NCI-H1417 (cell line): ENCODE data around the gene C12orf42.

Source experiments
- DNase-seq, 3 experiments: peaks; one replicate each; lab custom pipeline; 2025; lab: John Stamatoyannopoulos, UW

Gene C12orf42

DNA sequence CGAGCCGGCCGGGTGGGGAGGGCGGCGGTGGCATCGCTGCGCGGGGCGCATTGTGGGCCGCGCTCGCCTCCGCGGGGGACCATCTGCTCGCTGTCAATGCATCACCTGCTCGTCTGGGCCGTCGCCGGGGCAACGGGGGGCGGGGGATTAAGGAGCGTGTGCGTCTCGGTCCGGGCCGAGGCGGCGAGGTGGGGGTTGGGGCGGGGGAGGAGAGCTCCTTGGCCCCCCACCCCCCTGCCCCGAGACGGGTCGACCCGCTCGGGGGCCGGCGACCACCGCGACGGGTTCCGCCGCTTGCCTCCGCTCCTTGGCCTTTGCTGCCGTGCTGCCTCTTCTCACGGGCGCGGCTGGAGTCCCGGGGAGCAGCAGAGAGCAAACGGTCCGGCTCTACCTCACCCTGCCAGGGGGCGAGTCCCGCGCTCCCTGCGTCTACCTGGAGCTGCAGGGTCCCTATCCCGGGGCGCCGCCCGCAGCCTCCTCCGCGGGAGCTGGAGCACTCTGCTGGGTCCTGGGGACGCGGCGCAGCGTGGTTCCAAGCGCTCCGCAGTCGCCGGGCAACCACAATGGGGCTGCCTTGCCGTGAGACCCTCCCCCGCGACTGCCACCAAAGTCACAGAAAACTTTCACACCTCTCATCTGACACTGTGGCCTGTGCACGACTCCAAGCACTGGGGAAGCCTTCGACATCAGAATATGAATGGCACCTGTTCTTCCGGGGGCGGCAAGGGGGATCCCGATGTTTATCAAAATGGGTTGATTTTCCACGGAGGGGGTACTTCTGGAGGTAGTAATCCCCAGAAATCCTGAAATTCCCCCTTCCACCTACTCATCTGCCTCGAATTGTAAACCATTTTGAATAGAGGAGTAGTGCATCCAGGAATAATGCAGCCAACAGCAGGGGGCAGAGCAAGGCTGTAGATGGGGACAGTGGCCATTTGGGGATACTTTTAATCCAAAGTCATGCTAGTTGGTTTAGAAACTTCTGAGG, at the start of gene C12orf42:
TSS of gene C12orf42 (minus strand) at position 500 of the 988 bp plus-strand sequence. CDS start 17,542 bp downstream, outside the sequence.
- DNase-seq = peak; percentile 92 to 97 (median 95)

DNA sequence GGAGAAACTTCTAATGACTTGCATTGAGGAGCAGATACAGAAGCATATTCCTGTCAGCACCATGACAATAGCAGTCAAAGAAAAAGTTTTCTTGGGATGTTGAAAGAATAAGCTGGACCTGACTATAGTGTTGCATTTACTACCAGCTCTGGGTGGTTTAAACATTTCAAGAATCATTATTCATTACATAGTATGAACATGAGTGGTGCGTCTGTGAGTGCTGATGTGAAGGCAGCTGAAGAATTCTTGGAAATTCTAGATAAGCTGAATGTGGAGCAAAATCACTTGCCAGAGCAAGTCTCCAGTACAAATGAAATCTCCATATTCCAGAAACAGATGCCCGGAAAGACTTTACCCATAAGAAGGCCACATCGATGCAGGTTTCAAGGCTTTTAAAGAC, 46.3 kb upstream of the C12orf42 start:
- no peak for DNase-seq

GRCh38 chr12:103540319-103540718, 44.6 kb upstream of the C12orf42 start:
- no peak for DNase-seq

DNA sequence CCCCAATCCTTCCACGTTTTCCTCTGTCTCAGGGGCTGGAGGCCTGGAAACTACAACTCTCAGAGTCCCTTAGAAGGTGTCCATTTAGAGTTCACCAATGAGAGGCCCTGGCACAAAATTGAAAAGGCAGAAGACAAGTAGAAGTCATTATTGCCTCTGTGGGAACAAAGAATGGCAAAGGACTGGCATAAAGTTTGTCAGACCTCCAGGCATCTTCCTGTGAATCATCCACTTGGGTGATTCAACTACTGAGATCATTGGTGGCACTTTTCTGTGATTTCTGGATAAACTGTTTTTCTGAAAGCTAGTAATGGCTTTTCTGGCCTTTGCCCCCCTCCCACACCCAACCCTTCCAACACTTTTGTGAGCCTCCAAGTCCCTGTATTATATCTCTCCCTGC, 42.6 kb upstream of the C12orf42 start:
- no peak for DNase-seq

DNA sequence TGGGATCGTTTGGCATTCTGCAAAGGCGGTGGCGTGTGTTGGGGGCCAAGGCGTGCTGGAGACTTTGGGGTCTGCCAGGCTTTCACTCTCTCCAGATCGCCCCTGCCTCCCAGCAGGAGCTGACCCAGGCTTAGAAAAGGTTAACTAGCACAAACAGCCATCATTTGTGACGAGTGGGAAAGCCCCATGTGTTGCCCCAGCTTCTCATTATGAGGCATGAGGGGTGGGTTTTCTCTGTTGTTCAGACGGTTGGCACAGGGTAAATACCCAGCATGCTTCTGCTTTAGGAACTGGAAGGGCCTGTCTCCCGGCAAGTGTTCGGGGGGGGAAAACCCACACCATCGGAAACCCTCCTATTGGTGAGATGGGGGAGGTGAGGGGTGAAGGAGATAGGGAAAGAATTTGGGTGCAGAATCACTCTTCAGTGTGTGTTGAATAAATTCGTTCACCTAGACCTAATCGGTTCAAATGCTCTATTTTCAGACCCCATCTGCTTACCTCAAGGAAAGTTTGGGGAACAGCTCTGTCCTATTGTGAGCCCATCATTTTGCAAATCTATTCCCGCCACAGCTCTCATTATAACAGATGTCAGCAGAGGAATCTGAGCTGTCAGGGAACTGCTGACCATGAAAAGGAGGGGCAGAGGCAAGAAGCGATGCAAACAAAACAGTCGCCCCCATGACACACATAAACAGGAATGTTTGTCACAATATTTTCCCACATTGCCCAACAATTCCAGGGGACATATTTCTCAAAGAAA, 34.7 kb upstream of the C12orf42 start:
- DNase-seq = no peak

GRCh38 chr12:103529306-103529705, 33.5 kb upstream of the C12orf42 start:
- peak in 1 of 3 experiments; percentile 26 for DNase-seq

DNA sequence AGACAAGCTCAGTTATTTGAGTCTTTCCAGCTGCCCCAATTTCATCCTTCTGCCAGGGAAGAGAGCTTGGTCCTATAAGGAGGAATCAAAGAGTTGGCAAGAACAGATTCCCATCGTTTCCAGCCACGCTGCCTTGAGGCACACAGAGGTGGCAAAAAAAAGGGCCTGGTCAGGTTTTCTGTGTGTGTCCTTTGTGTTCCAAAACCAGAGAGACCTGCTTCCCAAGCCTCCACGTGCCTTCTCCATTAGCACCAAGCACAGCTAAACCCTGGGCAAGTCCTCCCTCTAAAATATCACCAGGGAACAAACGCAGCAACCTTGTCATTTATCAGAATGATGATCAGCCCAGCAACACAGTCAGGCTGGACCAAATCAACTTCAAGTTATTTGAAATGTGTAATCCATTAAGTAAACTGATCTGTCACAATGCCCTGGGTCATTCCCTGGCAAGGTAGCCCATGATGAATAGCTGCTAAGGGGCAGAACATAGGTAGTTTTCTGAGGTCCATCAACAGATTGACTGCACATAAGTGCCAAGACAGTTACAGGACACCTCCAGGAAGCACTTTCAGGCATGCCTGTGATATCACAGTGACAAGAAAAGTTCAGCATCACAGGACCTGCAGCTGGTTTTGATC, 28.6 kb upstream of the C12orf42 start:
- no peak for DNase-seq

DNA sequence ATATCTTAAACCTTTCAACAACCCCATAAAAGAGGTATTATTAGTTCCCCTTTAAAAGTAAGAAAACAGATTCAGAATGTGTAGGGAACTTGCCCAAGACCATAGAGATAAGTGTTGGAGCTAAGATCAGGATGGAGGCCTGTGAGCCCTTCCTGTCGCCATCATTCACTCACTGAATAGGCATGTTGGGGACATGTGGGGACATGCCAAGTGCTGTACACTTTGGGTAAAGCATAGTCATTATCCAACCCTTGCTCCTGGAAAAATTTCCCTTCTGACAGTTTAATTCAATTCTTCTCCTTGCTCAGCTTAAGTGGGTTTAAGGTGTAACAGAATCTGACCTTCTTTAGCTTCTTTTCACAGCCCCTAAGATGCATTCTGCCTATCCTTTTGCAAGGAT, 28.0 kb upstream of the C12orf42 start:
- peak; percentile 24 to 63 (median 33) for DNase-seq

- DNase-seq = no peak
These were observed 25.0 kb upstream of the C12orf42 start for GRCh38 chr12:103520686-103521215.

- DNase-seq = no peak
These were observed 23.9 kb upstream of the C12orf42 start for GRCh38 chr12:103519632-103520031.

DNA sequence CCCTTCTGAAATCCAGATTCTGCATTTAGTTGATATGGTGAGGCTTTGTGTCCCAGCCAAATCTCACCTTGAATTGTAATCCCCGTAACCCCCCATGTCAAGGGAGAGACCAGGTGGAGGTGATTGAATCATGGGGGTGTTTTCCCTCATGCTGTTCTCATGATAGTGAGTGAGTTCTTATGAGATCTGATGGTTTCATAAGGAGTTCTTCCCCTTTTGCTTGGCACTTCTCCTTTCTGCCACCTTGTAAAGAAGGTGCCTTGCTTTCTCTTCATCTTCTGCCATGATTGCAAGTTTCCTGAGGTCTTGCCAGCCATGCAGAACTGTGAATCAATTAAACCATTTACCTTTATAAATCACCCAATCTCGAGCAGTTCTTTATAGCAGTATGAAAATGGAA, 23.1 kb upstream of the C12orf42 start:
- DNase-seq = no peak

DNA sequence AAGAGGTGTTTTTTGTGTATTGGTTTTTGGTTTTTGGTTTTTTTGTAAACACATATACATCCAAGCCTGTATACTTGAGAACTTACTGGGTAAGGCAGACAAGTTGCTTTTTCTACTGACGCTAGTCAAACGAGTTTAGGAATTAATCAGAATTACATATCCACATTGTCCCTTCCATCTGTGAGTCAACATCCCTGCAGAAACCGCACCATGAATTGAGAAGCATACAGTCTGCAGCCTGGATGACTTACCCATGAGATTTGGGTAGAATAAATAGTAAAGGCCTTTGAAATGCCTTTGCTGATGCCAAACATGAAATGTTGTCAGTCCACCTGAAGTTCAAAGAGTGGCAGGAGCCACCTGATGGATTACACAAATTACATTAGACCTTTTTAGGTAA, 21.4 kb upstream of the C12orf42 start:
- no peak for DNase-seq

DNA sequence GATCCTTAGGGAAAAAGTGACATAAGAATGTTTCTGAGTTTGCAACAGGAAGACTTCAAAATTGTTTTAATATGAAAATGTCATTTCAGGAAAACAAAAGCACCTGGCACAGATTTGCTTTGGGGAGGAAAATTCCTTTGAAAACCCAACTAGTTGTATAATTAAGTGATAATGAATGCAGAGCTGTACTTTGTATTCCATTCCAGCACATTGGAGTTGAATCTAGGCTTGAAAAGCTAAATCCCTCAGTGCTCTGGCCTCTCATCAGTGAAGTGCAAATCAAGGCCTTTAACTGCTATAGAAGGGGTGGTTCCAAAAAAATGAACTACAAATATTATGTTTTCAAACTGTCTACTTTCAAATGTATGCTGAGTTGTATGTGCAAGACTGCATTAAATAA, 19.6 kb upstream of the C12orf42 start:
- DNase-seq = no peak

- DNase-seq = no peak
These were observed 18.1 kb upstream of the C12orf42 start for GRCh38 chr12:103513875-103514274.

DNA sequence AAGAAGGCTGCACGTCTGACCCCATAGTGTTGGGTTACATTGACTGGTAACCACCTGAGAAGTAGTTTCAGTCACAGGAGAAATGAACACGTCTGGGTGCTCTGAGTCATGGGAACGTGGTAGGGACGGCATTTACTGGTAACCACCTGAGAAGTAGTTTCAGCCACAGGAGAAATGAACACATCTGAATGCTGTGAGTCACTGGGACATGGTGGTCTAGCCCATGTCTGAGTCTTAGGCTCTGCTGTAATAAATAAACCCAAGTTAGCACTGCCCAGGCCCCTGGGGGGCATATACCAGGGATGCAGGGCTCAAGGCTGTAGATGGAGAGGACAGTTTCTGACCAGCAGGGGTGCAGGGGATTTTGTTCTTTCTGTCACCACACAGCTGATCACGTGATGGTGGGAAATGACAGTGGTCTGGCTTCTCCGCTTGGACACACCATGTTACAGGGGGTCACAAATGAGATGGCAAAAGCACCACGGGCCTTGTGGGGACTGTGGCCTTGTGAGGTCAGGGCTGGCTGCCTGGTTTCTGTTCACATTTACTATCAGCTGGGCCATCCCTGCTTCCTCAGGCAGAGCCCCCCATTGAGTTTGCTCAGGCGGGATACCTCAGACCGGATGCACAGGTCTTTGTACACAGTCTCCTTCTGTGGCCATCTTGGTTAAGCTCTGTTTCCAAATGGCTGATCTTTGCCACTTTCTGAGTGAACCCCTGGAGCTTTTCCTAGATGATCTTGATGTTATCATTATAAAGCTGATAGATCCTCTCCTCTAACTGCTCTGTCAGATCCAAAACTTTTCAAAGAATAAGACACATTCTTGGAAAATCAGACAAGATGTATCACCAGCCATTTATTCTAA, 9.8 kb upstream of the C12orf42 start:
- DNase-seq = no peak

DNA sequence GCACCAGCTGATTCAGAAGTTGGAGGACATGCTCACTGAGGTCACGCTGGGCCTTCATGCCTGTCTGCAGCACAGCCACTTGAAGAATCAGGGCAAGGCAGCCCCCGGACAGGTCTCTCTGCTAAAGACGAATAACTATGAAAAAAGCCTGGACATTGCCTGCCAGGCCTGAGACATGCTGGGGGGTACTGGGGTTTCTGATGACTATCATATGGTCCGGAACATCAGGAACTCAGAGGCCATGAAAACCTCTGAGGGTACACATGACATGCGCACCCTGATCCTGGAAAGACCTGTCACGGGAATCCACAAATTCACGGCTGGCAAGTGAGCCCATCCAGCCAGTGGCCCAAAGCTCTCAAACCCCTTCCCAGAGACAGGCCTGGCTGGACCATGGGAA, 8.8 kb upstream of the C12orf42 start:
- no peak for DNase-seq

DNA sequence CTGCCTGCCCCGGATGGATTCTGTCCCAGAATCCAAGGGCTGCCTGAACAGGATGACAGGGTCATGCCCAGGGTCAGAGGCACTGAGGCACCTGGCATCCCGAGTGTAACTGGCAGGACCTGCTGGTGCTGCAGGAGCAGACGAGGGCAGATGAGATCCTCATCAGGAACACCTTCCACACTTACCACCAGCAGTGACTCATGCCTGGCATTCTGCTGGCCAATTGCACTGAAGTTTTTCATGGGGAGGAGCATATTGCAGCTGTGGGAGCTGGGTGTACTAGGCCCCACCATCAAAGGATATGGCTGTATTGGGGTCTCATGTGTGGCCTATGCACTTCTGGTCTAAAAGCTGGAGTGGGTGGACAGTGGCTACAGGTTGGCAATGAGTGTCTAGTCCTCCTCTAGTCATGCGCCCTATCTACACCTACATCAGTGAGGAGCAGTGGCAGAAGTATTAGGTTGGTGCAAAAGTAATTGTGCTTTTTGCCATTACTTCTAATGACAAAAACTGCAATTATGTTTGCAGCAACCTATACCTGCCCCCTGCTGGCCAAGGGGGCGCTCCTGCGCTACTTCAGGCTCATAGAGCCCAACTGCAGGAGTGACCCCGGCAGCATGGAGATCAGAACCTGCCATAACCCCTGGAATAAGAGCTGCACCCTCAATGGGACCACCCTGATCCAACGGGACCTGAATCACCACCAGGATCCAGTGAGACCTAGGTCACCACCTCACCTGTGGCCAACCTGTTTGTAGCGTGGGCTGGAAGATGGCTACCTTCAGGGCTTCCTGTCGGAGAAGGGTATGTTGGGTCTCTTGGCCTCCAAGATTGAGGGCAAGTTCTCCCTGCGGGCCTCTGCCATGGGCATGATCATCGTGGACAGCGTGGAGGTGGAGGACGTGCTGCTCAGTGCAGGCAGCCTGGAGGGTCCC, 8.0 kb upstream of the C12orf42 start:
- peak in 2 of 3 experiments; percentile 19 to 47 for DNase-seq

GRCh38 chr12:103501447-103501846, 5.7 kb upstream of the C12orf42 start:
- peak in 1 of 3 experiments; percentile 29 for DNase-seq

DNA sequence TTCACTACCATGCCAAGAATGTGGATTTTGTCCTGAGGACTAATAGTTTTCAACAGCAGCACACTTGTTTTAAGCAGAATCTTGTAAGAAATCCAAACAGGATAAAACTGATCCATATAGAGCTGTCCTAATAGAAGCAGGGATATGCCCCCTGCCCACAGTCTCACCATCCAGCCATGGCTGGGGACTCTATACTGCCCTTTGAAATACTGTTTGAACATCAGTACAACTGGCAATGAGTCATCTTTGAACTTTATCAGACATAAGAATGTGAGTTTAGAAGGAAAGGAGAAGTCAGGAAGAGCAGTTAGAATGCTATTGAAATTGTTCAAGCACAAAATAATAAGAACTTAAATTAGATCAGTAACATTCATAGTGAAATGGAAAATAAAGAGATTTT, 3.8 kb upstream of the C12orf42 start:
- DNase-seq = no peak

DNA sequence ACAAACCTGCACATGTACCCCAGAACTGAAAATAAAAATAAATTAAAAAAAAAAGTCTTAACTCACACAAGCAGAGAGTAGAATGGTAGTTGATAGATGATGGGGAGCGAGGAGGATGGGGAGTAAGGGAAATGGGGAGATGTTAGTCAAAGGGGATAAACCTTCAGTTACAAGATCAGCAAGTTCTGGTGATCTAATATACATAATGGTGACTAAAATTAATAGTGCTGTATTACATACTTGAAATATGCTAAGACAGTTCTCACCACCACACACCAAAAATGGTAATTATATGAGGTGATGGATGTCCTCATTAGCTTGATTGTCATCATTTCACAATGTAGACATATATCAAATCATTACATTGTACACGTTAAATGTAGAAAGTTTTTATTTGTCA, 3.2 kb upstream of the C12orf42 start:
- no peak for DNase-seq
